K562 (cell line): Measurements from ENCODE around the gene STEAP2.

Experiments
- CBFB ChIP-seq: sonication (generic); formaldehyde crosslinking; IDR thresholded peaks from 2 replicates; pipeline ENCODE4 v1.4.0; 2020; ENCODE audit warnings: mild to moderate bottlenecking, missing genetic modification reagents
- CTCF ChIP-seq, 3 experiments: IDR thresholded peaks in 2 of 3; conservative IDR thresholded peaks in 1 of 3; 2 replicates each; pipeline ENCODE4 v1.5.1; 2011 to 2012; ENCODE audit warnings: low read length in 3 of 3, mild to moderate bottlenecking in 3 of 3, control low read depth in 2 of 3, improper control_type of control experiment in 1 of 3, inconsistent platforms in 1 of 3, low read depth in 1 of 3, mixed read lengths in 1 of 3, moderate library complexity in 1 of 3; ENCODE audit not compliant: insufficient read depth in 2 of 3
- LEF1 ChIP-seq: fragments of 450-650 bp; IDR thresholded peaks from 2 replicates; pipeline ENCODE4 v1.6.1; 2016; ENCODE audit warnings: mild to moderate bottlenecking
- NEUROD1 ChIP-seq: fragments of 150-350 bp; IDR thresholded peaks from 2 replicates; pipeline ENCODE4 v1.6.1; 2014; ENCODE audit warnings: borderline replicate concordance, low read length, low read depth; ENCODE audit not compliant: partially characterized antibody
- NFE2 ChIP-seq: IDR thresholded peaks from 2 replicates; pipeline ENCODE4 v1.6.1; 2014; ENCODE audit warnings: antibody characterized with exemption, low read depth
- NR3C1 ChIP-seq: sonication (generic); formaldehyde crosslinking; IDR thresholded peaks from 2 replicates; pipeline ENCODE4 v1.8.1; 2022; ENCODE audit warnings: missing genetic modification reagents
- POLR2A ChIP-seq: fragments of 450-650 bp; conservative IDR thresholded peaks from 2 replicates; pipeline ENCODE4 v1.6.1; 2016
- RAD21 ChIP-seq, 2 experiments: fragments of 250-450 bp in 1 of 2; fragments of 450-650 bp in 1 of 2; sonication (Bioruptor Pico) in 1 of 2; formaldehyde crosslinking in 1 of 2; IDR thresholded peaks in 1 of 2; conservative IDR thresholded peaks in 1 of 2; 2 replicates each; pipeline versions ENCODE4 v1.4.0 to v1.8.0; 2020 to 2022; ENCODE audit warnings: mild to moderate bottlenecking in 2 of 2, moderate library complexity in 1 of 2
- SREBF2 ChIP-seq: sonication (generic); formaldehyde crosslinking; IDR thresholded peaks from 2 replicates; pipeline ENCODE4 v1.4.0; 2020; ENCODE audit warnings: mild to moderate bottlenecking, missing genetic modification reagents
- TAF1 ChIP-seq: IDR thresholded peaks from 2 replicates; pipeline ENCODE4 v1.6.1; 2011; ENCODE audit warnings: mild to moderate bottlenecking, low read length, moderate library complexity; ENCODE audit not compliant: insufficient read depth, control insufficient read depth, severe bottlenecking; ENCODE audit errors: extremely low read depth
- XRCC5 ChIP-seq: fragments of 200-400 bp; formaldehyde crosslinking; IDR thresholded peaks from 2 replicates; pipeline ENCODE4 v1.6.1; 2017; ENCODE audit warnings: low read depth, mild to moderate bottlenecking, low read length
- ZSCAN32 ChIP-seq: fragments of 450-650 bp; formaldehyde crosslinking; IDR thresholded peaks from 2 replicates; pipeline ENCODE4 v1.4.0; 2020; ENCODE audit warnings: mild to moderate bottlenecking, moderate library complexity

DNA sequence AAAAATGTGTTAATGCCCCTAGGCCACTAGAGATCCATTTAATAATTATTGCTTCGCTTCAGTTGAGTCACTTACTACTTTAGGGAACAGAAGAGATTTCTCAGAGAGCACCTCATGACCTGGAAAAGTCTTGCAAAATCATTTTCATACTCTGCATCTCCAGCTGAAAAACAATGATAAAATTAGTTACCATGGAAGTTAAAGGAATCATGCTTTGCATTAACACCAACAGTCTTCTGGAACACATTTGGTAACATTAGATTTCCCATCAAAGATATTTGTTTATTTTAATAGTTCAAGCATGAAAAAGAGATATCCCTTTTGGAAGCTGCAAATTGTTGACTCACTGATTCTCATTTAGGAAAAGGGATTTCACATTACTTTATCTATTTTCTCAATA is 1.8 kb upstream of the STEAP2 start:
- TF ChIP-seq CBFB (CRISPR knock-in tag) (no peak), RAD21 (CRISPR knock-in tag; conservative IDR thresholded peaks at IDR 0.05 in 1 of 2, IDR thresholded peaks at IDR 0.05 in 1 of 2) (no peak), TAF1 (no peak), NFE2 (no peak), CTCF (IDR thresholded peaks at IDR 0.05 in 2 of 3, conservative IDR thresholded peaks at IDR 0.05 in 1 of 3; ENCODE audit: insufficient read depth in 2 of 3, low read depth in 1 of 3, low read length in 3 of 3) (no peak), ZSCAN32 (CRISPR knock-in tag) (no peak), NR3C1 (no peak), LEF1 (no peak), SREBF2 (no peak), POLR2A (no peak), XRCC5 (no peak), NEUROD1 (no peak)
